HL-60 (cell line): Measurements from ENCODE around the gene MBNL1.
"Not testable (repeated sequence)": the region's sequence is repeated elsewhere in the genome, so short reads cannot be mapped to it uniquely, and the experiment has no call there.

ENCODE experiments used
- DNase-seq, 2 experiments: peaks; one replicate each; pipeline ENCODE4 v3.0.0-alpha.2; 2010 to 2020; ENCODE audit warnings: low read depth in 1 of 2, low spot score in 1 of 2
- H3K27ac ChIP-seq: fragments of 250-450 bp; sonication (Bioruptor Pico); replicated peaks from 2 replicates; pipeline ENCODE4 v1.5.1; 2020; ENCODE audit warnings: mild to moderate bottlenecking, moderate library complexity
- H3K27me3 ChIP-seq: fragments of 250-450 bp; sonication (Bioruptor Pico); 2 replicates; pipeline ENCODE4 v1.5.1; 2021; ENCODE audit warnings: mild to moderate bottlenecking, moderate library complexity; ENCODE audit not compliant: insufficient read depth, poor library complexity, severe bottlenecking
- H3K4me3 ChIP-seq: replicated peaks from 2 replicates; pipeline ENCODE4 v1.5.1; 2011; ENCODE audit warnings: mild to moderate bottlenecking, control low read depth, low read length; ENCODE audit not compliant: insufficient read depth
- CTCF ChIP-seq: IDR thresholded peaks from one replicate; pipeline ENCODE4 v1.5.1; 2011; ENCODE audit warnings: low read length, control low read depth, inconsistent platforms; ENCODE audit not compliant: insufficient read depth
- GABPA ChIP-seq: IDR thresholded peaks from 2 replicates; pipeline ENCODE4 v1.6.1; 2012; ENCODE audit warnings: low read depth
- POLR2AphosphoS5 ChIP-seq: IDR thresholded peaks from 2 replicates; pipeline ENCODE4 v1.6.1; 2012; ENCODE audit warnings: low read depth
- REST ChIP-seq: IDR thresholded peaks from 2 replicates; pipeline ENCODE4 v1.6.1; 2012; ENCODE audit warnings: low read depth; ENCODE audit not compliant: insufficient replicate concordance
- SPI1 ChIP-seq: IDR thresholded peaks from 2 replicates; pipeline ENCODE4 v1.6.1; 2012; ENCODE audit warnings: low read depth, mild to moderate bottlenecking, borderline replicate concordance

Gene MBNL1

GRCh38 chr3:152430223-152431002 lies 161.7 kb downstream of the MBNL1 start:
- no peak overlapping the region for H3K27ac ChIP-seq
- no peak overlapping the region for H3K4me3 ChIP-seq
- H3K27me3 ChIP-seq, result no peaks in the 10 kb centered on the region
- DNase-seq, result no peak
- no peak for TF ChIP-seq POLR2AphosphoS5
- no peak for TF ChIP-seq REST
- TF ChIP-seq GABPA, result no peak
- TF ChIP-seq CTCF, result no peak
- no peak for TF ChIP-seq SPI1

- DNase-seq, result no peak
- Histone ChIP-seq H3K4me3 (no peak overlapping the region), H3K27ac (no peak overlapping the region), H3K27me3 (no peaks in the 10 kb centered on the region)
- TF ChIP-seq POLR2AphosphoS5 (no peak), REST (no peak), GABPA (no peak), CTCF (no peak), SPI1 (no peak)
Observed at GRCh38 chr3:152434142-152434541, 165.4 kb downstream of the MBNL1 start.

GRCh38 chr3:152435210-152435609 lies 166.5 kb downstream of the MBNL1 start:
- H3K27ac ChIP-seq, DNase-seq, H3K4me3 ChIP-seq, H3K27me3 ChIP-seq: not testable (repeated sequence)

- TF ChIP-seq CTCF (no peak), POLR2AphosphoS5 (no peak), GABPA (no peak)
- Histone ChIP-seq H3K27ac (peak overlapping the region; percentile 10), H3K27me3 (no peaks in the 10 kb centered on the region), H3K4me3 (no peak overlapping the region)
- DNase-seq, result no peak
Observed at GRCh38 chr3:152436707-152437590, 168.2 kb downstream of the MBNL1 start.
